Gastrocnemius medialis (tissue), 4 donors: ENCODE measurements around the gene BICDL2. TPM values are rescaled to one million over a fixed set of nuclear protein-coding genes. Genes with fewer than 3 reads are reported as not detected.
"Not testable (repeated sequence)": the region's sequence is repeated elsewhere in the genome, so short reads cannot be mapped to it uniquely, and the experiment has no call there.

Source experiments
- ATAC-seq, 2 donors: fragments of 150-250 bp; one replicate each; pipeline ENCODE4 v1.9.1; 2016
- DNase-seq, 2 donors: peaks; one replicate each; pipeline ENCODE4 v3.0.0-alpha.2; 2019
- H3K27ac ChIP-seq, 4 donors: fragments of 200-600 bp; sonication (generic); 1 replicate in 1 of 4; 2 replicates in 3 of 4; pipeline ENCODE4 v1.5.1; 2016 to 2018; ENCODE audit warnings: mild to moderate bottlenecking in 2 of 4, moderate library complexity in 1 of 4
- H3K27me3 ChIP-seq, 3 donors: fragments of 200-600 bp; sonication (generic) in 2 of 3; 1 replicate in 1 of 3; 2 replicates in 2 of 3; pipeline versions ENCODE4 v1.5.1 to v1.6.0; 2016 to 2019; ENCODE audit warnings: mild to moderate bottlenecking in 1 of 3, moderate library complexity in 1 of 3
- H3K36me3 ChIP-seq, 2 donors: fragments of 200-600 bp; sonication (generic) in 1 of 2; one replicate each; pipeline ENCODE4 v1.5.1; 2017 to 2018
- H3K4me1 ChIP-seq, 2 donors: fragments of 200-600 bp; sonication (generic) in 1 of 2; one replicate each; pipeline ENCODE4 v1.5.1; 2016 to 2017; ENCODE audit warnings: mild to moderate bottlenecking in 2 of 2
- H3K4me3 ChIP-seq, 4 donors: fragments of 200-600 bp; sonication (generic) in 3 of 4; 1 replicate in 1 of 4; 2 replicates in 3 of 4; pipeline ENCODE4 v1.5.1; 2016 to 2019; ENCODE audit warnings: mild to moderate bottlenecking in 2 of 4
- H3K9me3 ChIP-seq, 3 donors: fragments of 200-600 bp; sonication (generic) in 2 of 3; 1 replicate in 1 of 3; 2 replicates in 2 of 3; pipeline ENCODE4 v1.5.1; 2016 to 2019
- POLR2A ChIP-seq, 2 donors: fragments of 450-650 bp; IDR thresholded peaks; one replicate each; pipeline ENCODE4 v1.6.1; 2017; ENCODE audit warnings: antibody characterized with exemption in 2 of 2, mild to moderate bottlenecking in 2 of 2, moderate library complexity in 2 of 2
- in situ Hi-C, 4 donors: fragments of 200-750 bp; cut with MboI; loops; one replicate each; pipeline versions ENCODE4 v1.15.0 to v1.8.0; 2017; ENCODE audit warnings: low sequenced_read_pairs in 4 of 4
- intact Hi-C: fragments of 100-400 bp; cut with DNase I; formaldehyde crosslinking; loops from one replicate; pipeline ENCODE4 v1.15.1; 2023; ENCODE audit warnings: low total_unique reads
- total RNA-seq, 4 donors: library from RNA; depleted of rRNA; stranded (reverse); fragments of >200 nt; gene quantifications; one replicate each; pipeline versions ENCODE4 v1.1.0 to v1.2.3, GENCODE V29; 2016
- TF ChIP-seq, protein P1 (sequence below), 5 experiments: fragments of 450-650 bp in 3 of 5; fragments of 200-600 bp in 2 of 5; sonication (generic) in 2 of 5; IDR thresholded peaks in 4 of 5; conservative IDR thresholded peaks in 1 of 5; 1 replicate in 4 of 5; 2 replicates in 1 of 5; pipeline ENCODE4 v1.5.1; 2016 to 2019; ENCODE audit warnings: antibody characterized with exemption in 5 of 5, mild to moderate bottlenecking in 3 of 5, moderate library complexity in 3 of 5

BICDL2 gene
- under 1 TPM in 1 of 4 donors, not detected in 3; 0.32 TPM for total RNA-seq

DNA sequence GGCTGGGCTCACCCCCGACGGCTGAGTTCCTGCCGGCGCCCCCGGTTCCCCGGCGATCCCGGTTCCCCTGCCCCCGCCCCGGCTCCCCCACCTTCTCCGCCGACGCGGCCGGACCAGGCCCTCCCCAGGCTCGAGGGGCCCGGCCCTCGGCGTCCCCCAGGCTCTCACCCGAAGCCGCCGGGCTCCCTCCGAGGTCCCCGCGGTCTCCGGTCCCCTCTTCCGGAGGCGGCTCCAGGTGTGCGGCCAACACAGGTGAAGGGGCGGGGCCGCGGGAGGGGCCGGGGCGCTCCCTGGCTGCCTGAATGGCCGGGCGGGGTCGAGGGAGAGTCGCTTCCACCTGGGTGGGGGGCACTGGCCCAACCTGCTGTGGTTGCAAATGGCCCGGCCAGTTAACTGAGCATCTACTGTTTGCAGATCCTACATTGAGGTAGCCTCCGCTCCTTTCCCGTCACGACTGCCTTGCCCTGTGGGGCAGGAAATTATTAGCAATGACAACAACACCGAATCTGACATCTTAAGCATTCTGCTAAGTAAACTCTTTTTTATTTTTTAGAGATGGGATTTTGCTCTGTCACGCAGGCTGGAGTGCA lies at the start of gene BICDL2:
BICDL2 (minus strand) TSS at position 219 of the 590 bp plus-strand sequence. CDS start 1,448 bp downstream, outside the sequence.
- Histone ChIP-seq H3K27me3 (peaks cover 70 to 83% (median 76%) of the 10 kb centered on the region in 3 donors), H3K27ac (no peak within 1 kb of the TSS), H3K36me3 (no peaks in the 10 kb centered on the region), H3K9me3 (no peaks in the 10 kb centered on the region), H3K4me3 (peak within 1 kb of the TSS in 1 of 4 donors; percentile 40), H3K4me1 (peaks cover 0 to 4% of the 10 kb centered on the region in 2 donors)
- TF ChIP-seq, protein P1, sequence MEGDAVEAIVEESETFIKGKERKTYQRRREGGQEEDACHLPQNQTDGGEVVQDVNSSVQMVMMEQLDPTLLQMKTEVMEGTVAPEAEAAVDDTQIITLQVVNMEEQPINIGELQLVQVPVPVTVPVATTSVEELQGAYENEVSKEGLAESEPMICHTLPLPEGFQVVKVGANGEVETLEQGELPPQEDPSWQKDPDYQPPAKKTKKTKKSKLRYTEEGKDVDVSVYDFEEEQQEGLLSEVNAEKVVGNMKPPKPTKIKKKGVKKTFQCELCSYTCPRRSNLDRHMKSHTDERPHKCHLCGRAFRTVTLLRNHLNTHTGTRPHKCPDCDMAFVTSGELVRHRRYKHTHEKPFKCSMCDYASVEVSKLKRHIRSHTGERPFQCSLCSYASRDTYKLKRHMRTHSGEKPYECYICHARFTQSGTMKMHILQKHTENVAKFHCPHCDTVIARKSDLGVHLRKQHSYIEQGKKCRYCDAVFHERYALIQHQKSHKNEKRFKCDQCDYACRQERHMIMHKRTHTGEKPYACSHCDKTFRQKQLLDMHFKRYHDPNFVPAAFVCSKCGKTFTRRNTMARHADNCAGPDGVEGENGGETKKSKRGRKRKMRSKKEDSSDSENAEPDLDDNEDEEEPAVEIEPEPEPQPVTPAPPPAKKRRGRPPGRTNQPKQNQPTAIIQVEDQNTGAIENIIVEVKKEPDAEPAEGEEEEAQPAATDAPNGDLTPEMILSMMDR (IDR thresholded peaks at IDR 0.05 in 4 of 5, conservative IDR thresholded peaks at IDR 0.05 in 1 of 5) = no peak
- no peak for DNase-seq
- in situ Hi-C loops (no loop called here), intact Hi-C loops (no loop called here)
- no peak for ATAC-seq

DNA sequence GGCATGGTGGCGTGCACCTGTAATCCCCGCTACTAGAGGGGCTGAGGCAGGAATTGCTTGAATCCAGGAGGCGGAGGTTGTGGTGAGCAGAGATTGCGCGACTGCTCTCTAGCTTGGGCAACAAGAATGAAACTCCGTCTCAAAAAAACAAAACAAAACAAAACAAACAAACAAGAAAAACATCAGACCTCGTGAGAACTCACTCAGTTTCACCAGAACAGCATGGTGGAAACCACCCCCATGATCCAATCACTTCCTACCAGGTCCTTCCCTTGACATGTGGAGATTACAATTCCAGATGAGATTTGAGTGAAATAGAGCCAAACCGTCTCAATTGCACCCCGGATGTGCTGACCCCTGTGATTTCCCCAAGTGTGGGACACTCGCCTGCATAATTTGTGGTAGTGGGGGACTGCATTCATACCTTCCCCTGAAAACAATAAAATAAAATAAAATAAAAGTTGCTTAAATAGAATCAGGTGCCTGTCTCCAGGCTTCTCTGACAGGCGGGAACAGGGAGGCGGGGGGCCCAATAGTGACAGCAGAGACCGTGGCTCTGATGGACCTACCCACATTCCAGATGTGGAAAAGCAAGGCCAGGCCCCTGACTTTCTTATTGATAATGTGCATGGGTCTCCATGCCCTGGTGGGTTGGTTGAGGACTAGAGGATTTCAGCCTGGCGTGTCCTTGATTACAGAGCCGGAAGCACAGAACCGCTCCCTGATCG lies 49.3 kb upstream of the BICDL2 start:
- peak overlapping the region in 3 of 4 donors; percentile 18 to 44 (median 28) for H3K4me3 ChIP-seq
- intact Hi-C loops = no loop called here

GRCh38 chr16:3084969-3085670 lies 48.4 kb upstream of the BICDL2 start:
- Histone ChIP-seq H3K4me3 (no peak overlapping the region), H3K4me1 (peaks cover 0 to 4% of the 10 kb centered on the region in 2 donors), H3K9me3 (no peaks in the 10 kb centered on the region), H3K36me3 (no peaks in the 10 kb centered on the region), H3K27me3 (no peaks in the 10 kb centered on the region), H3K27ac (no peak overlapping the region)
- ATAC-seq (no peak), DNase-seq (no peak)
- in situ Hi-C loops = no loop called here
- intact Hi-C loops = no loop called here
- TF ChIP-seq, protein P1 (IDR thresholded peaks at IDR 0.05 in 4 of 5, conservative IDR thresholded peaks at IDR 0.05 in 1 of 5) = no peak
- TF ChIP-seq POLR2A (IDR thresholded peaks at IDR 0.05) = no peak

More for the DNA sequence above, 49.3 kb upstream of the BICDL2 start:
- H3K36me3 ChIP-seq = no peaks in the 10 kb centered on the region
- DNase-seq (no peak), ATAC-seq (no peak)
- in situ Hi-C loops = no loop called here
- H3K9me3 ChIP-seq = no peaks in the 10 kb centered on the region
- TF ChIP-seq POLR2A (IDR thresholded peaks at IDR 0.05) = no peak
- TF ChIP-seq, protein P1 (IDR thresholded peaks at IDR 0.05 in 4 of 5, conservative IDR thresholded peaks at IDR 0.05 in 1 of 5) = no peak
- no peaks in the 10 kb centered on the region for H3K27me3 ChIP-seq
- H3K27ac ChIP-seq = peak overlapping the region; percentile 39 to 71 (median 68)
- peaks cover 0 to 4% of the 10 kb centered on the region in 2 donors for H3K4me1 ChIP-seq

- in situ Hi-C loops = no loop called here
- no peak for ATAC-seq
- no peak for DNase-seq
These were observed 47.7 kb upstream of the BICDL2 start for GRCh38 chr16:3084491-3084890.

DNA sequence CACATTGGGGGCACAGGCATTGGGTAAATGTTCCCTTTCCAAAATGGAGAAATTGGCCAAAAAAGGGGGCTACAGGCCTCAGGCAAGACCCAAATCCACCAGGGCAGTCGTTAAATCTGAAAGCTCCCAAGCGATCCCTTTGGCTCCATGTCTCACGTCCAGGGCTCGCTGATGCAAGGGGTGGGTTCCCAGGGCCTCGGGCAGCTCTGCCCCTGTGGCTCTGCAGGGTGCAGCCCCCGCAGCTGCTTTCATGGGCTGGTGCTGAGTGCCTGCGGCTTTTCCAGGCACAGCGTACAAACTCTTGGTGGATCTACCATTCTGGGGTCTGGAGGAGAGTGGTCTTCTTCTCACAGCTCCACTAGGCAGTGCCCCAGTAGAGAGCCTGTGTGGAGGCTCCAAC lies 46.7 kb upstream of the BICDL2 start:
- H3K4me3 ChIP-seq, H3K4me1 ChIP-seq, intact Hi-C loops, H3K36me3 ChIP-seq, DNase-seq, H3K9me3 ChIP-seq, H3K27ac ChIP-seq, in situ Hi-C loops, ATAC-seq, H3K27me3 ChIP-seq: not testable (repeated sequence)

More at GRCh38 chr16:3084491-3084890, 47.7 kb upstream of the BICDL2 start:
- H3K4me1 ChIP-seq = peaks cover 0 to 4% of the 10 kb centered on the region in 2 donors
- no peak overlapping the region for H3K4me3 ChIP-seq
- no peaks in the 10 kb centered on the region for H3K9me3 ChIP-seq
- H3K27me3 ChIP-seq = no peaks in the 10 kb centered on the region
- intact Hi-C loops = no loop called here
- no peaks in the 10 kb centered on the region for H3K36me3 ChIP-seq
- no peak overlapping the region for H3K27ac ChIP-seq
- TF ChIP-seq POLR2A (IDR thresholded peaks at IDR 0.05) = no peak
- TF ChIP-seq, protein P1 (IDR thresholded peaks at IDR 0.05 in 4 of 5, conservative IDR thresholded peaks at IDR 0.05 in 1 of 5) = no peak

GRCh38 chr16:3081957-3082356 lies 45.2 kb upstream of the BICDL2 start:
- H3K36me3 ChIP-seq, H3K9me3 ChIP-seq, DNase-seq, H3K4me3 ChIP-seq, ATAC-seq, H3K4me1 ChIP-seq, H3K27ac ChIP-seq, in situ Hi-C loops, H3K27me3 ChIP-seq, intact Hi-C loops: not testable (repeated sequence)
